GM18861 (cell line): ENCODE results near the gene ARNT2.
"Not testable (repeated sequence)": the region's sequence is repeated elsewhere in the genome, so short reads cannot be mapped to it uniquely, and the experiment has no call there.

Experiments used
- ATAC-seq: cut with Tn5 transposase; IDR thresholded peaks from one replicate; pipeline ENCODE4 v1.9.1; 2021; ENCODE audit not compliant: unreplicated experiment

The ARNT2 gene

GRCh38 chr15:80509800-80510199 is 105.6 kb downstream of the ARNT2 start:
- no peak for ATAC-seq

GRCh38 chr15:80510985-80511384 is 106.8 kb downstream of the ARNT2 start:
- not testable (repeated sequence) for ATAC-seq

- ATAC-seq, result no peak
Observed at GRCh38 chr15:80512726-80513660, 108.8 kb downstream of the ARNT2 start.

- no peak for ATAC-seq
Observed at GRCh38 chr15:80514071-80514780, 110.0 kb downstream of the ARNT2 start.

GRCh38 chr15:80517290-80517689 is 113.1 kb downstream of the ARNT2 start:
- ATAC-seq, result no peak

- no peak for ATAC-seq
Observed at GRCh38 chr15:80518522-80518921, 114.3 kb downstream of the ARNT2 start.

GRCh38 chr15:80523746-80524145 is 119.6 kb downstream of the ARNT2 start:
- ATAC-seq, result no peak

- no peak for ATAC-seq
Observed at GRCh38 chr15:80525853-80526252, 121.7 kb downstream of the ARNT2 start.

- no peak for ATAC-seq
Observed at GRCh38 chr15:80526556-80527340, 122.6 kb downstream of the ARNT2 start.

GRCh38 chr15:80527406-80527805 is 123.2 kb downstream of the ARNT2 start:
- ATAC-seq, result no peak

GRCh38 chr15:80527961-80528360 is 123.8 kb downstream of the ARNT2 start:
- no peak for ATAC-seq

- ATAC-seq, result no peak
Observed at GRCh38 chr15:80530737-80531365, 126.7 kb downstream of the ARNT2 start.

GRCh38 chr15:80531388-80531787 is 127.2 kb downstream of the ARNT2 start:
- ATAC-seq, result no peak

- no peak for ATAC-seq
Observed at GRCh38 chr15:80531796-80532195, 127.6 kb downstream of the ARNT2 start.

- ATAC-seq, result no peak
Observed at GRCh38 chr15:80533790-80534333, 129.7 kb downstream of the ARNT2 start.

- ATAC-seq, result no peak
Observed at GRCh38 chr15:80536231-80536630, 132.0 kb downstream of the ARNT2 start.

GRCh38 chr15:80536716-80537115 is 132.5 kb downstream of the ARNT2 start:
- ATAC-seq, result no peak

- ATAC-seq, result no peak
Observed at GRCh38 chr15:80545078-80545477, 140.9 kb downstream of the ARNT2 start.

- no peak for ATAC-seq
Observed at GRCh38 chr15:80547264-80547663, 143.1 kb downstream of the ARNT2 start.

GRCh38 chr15:80549191-80549590 is 145.0 kb downstream of the ARNT2 start:
- ATAC-seq, result no peak

- ATAC-seq, result no peak
Observed at GRCh38 chr15:80549654-80550053, 145.5 kb downstream of the ARNT2 start.
